Activated CD8-positive, alpha-beta memory T cell treated with anti-CD3 and anti-CD28 coated beads for 48 hours (primary cell): ENCODE data around the gene DAZL.

Experiments
- DNase-seq, 3 experiments: peaks; one replicate each; pipeline ENCODE4 v3.0.0-alpha.2; 2020; ENCODE audit warnings: low read depth in 2 of 3, low spot score in 2 of 3

DAZL gene

DNA sequence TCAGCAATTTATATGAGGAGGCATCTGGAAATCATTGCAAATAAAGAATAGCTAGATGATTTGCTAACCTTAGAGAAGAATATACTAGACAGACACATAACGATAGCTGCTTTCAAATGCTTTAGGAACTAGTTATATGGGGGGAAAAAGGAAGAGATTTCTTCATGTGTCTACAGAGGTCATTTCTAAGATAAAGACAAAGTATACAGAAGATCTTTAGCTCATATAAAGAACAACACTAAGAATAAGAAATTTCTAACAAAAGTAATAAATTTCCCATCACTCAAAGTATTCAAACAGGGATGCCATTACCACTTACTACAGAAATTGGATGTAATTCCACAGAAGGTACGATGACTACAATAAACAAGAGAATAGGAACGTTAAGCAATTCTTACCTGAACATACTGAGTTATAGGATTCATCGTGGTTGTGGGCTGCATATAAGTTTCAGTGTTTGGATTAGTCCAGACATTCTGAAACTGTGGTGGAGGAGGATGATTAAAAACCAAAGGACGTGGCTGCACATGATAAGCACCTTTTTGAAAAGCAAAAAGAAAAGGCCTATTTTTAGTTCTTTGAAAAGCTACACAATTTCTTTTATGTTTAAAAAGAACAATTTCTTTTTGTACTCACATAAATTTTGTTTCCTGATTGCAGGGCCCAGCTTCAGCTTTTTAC is 8.7 kb downstream of the DAZL start:
- peak in 1 of 3 experiments; percentile 11 for DNase-seq

DNA sequence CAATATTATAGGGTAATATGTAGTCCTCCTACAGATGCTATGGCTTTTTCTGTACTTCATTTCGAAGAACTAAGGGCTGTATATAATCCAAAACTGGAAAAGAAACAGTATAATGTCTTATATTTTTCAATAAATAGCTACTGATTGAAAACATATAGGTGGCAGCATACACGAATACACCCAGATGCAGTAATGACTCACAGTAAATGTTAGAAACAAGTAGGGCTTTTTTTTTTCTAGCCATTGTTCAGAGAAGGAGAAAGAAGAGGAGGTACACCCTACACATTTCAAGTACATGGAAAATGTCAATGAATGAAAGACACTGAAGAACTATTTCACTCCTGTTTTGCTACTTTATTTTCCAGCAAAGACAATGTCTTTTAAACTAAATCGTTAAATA is 9.4 kb downstream of the DAZL start:
- no peak for DNase-seq

DNA sequence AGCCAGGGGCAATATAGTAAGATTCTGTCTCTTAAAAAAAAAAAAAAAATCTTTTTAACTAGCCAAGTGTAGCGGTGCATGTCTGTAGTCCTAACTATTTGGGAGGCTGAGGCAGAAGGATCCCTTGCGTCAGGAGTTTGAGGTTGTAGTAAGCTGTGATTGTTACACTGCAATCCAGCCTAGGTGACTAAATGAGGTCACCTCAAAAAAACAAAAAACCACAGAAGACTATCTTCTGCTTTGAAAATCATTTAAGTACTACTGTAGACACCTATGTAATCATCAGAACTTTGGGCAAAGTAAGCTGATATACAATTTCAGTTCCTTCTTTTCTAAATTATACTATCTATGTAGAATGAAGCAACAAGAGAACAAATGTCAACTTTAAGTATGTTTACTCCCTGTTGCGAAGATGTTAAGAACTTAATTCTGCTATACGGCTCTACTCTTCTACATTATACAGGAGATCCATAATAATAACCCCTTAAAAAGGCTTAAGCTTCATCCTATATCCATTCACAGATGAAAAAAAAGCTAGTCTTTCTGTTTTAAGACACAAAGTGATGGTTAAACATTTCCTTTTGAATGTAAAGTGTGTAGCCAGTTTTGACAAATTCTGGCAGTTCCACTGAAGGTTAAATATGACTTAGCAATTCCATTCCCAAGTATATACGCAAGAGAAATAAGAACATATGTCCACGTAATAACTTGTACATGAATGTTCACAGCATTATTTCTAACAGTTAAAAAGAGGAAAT is 15.2 kb downstream of the DAZL start:
- DNase-seq, result no peak

DNA sequence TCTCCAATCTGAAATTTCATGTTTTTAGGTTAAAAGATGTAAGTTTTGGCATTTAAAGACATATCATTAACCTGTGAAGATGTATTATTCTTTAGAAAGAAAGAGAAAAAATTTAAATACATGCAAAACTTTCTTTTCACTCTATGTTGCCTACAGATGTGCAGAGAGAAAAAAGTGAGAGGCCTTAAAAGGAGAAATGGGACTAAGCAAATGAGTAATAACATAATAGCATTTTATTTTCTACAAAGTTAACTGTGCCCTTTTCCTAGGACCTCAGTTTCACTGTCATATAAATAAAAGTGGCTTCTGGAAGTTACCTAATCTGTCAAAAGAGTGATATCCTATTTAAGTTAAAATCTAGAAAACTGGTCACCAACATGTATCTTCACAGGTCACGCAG is 16.1 kb downstream of the DAZL start:
- DNase-seq, result no peak

DNA sequence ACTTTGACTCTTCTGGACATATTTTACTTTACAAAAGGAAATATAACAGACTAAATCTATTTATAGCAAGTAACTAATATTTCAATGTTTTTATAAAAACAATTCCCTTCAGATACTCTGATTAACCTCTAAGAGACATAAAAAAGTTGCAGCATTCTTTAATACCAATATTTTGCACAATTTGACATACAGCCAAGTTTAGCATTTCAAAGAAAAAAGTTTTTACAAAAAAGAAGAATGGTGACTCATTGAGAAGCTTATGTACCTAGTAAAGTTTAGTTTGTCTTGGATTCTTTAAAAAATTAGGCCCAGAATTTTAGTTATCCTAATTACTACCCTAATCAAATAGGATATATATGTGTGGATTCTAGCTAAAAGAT is 17.6 kb downstream of the DAZL start:
- DNase-seq, result no peak

DNA sequence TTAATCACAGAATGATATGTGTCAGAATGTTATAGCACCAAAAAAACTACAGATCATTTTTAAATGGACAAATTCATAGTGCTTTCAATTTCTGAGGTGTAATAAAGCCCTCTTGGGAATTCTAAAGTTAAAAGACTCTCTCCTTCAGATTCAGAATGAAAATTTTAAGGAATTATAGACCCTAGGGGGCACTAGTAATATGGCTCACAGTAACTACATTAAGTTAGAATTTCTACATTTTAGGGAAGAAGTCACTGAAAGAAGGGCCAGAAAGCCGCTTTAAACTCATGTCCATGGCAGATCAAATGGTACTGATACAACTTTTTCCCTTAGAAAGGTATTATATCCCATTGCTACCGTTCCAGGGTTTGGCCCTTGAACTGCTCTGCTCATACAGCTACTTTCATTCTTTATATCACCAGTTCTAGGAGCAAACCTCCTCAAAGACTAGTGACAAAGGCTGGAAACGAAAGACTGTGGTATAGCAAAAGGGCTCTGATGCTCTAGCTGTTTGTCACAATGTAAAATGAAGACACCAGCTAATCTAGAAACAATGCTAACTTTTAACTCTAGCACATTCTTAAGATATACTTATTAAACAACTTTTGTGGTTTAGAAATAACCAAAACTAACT is 18.1 kb downstream of the DAZL start:
- no peak for DNase-seq

DNA sequence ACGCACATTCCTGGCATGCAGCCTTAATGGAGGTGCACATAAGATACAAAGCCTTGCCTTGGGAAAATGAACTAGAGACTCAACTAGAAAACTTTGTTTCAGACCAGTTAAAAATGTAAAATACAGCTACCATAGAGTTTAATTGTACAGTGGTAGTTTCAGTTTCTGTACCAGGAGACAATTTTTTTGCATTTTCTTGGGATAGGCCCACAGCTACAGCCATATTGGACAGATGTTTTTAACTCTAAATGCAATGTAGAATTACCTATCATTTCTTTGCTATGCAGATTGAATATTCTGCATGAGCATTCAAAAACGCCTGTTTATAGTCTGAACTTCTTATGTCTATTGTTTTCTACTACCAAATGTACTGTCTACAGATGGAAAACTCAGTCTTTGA is 20.3 kb downstream of the DAZL start:
- DNase-seq, result no peak

DNA sequence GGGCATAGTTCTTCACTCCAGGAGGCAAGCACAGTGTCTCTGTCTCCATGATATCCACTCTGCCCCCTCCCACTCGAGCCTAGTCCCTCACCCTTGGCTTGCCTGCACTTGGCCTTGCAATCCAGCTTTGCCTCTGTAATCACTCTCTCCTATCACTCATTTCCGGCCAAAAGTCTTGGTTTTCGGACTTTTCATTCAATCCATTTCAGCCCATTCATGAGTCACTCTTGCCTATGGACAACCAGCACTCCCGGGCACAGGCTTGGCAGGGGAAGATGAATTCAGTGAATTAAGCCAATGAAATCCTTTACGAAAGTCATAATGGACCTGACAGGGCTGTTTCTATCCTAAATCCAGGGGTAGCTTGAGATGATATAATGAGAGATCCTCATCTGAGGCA is 21.7 kb downstream of the DAZL start:
- DNase-seq, result no peak

DNA sequence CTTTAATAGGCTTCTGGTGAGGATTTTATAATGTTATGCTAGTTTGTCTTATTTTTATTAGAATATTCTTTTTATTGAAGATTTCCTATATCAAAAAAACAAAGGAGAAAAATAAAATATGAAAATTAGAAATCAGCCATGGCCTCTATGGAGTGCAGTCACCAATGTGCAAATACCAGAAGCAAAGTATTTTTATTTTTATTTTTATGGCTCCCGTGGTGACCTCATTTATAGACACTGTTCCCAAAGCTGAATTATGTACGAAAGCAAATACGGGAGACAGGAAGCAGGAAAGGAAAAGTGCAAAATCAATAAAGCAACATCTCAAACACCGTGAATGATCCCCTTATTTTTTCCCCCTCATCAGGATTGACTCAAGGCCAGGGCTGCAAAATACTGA is 35.1 kb downstream of the DAZL start:
- no peak for DNase-seq

DNA sequence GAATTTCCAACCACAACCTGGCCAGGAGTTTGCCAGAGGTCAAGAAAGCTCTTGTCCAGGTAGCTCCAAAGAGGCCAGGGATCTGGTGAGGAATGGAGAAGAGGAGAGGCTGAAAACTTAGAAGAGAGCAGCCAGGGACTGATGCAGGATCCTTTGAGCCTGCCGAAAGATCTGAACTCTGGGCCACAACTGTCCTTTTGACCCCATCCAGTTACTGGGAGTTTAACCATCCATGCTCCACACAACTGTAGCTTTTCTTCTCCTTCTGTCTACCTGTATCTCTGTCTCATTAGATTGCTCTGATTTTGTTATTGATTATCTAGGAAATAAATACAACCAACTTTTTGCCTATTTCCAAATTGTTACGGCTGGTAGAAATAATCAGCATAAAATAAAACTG is 36.7 kb downstream of the DAZL start:
- no peak for DNase-seq

DNA sequence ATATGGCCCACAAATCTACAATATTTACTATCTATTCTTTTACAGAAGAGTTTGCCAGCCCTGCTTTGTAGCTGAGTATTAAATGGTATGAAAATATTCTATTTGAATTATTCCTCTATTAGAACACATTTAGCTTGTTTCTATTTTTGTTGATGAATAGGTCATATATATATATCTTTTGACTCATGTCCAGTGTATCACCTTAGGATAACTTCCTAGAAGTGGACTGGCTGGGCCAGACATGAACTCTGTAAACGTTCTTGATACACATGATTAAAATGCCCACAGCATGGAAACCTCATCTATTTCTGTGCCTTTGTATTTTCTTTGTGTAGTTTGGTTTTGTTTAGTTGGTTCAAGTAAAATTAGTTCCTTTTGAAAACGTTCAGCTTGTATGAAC is 37.1 kb downstream of the DAZL start:
- DNase-seq, result no peak

DNA sequence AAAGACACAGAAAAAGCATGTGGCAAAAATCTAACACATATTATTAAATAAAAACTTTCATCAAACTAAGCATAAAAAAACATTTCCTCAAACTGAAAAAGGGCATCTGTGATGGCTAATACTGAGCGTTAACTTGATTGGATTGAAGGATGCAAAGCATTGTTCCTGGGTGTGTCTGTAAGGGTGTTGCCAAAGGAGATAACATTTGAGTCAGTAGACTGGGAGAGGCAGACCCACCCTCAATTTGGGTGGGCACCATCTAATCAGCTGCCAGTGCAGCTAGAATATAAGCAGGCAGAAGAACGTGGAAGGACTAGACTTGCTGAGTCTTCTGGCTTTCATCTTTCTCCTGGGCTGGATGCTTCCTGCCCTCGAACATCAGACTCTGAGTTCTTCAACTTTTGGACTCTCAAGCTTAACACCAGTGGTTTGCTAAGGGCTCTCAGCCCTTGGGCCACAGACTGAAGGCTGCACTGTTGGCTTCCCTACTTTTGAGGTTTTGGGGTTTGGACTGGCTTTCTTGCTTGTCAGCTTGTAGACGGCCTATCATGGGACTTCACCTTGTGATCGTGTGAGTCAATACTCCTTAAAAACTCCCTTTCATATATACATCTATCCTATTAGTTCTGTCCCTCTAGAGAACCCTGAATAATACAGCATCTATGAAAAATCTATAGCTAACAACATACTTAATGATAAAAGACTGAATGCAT is 45.4 kb downstream of the DAZL start:
- DNase-seq, result no peak

DNA sequence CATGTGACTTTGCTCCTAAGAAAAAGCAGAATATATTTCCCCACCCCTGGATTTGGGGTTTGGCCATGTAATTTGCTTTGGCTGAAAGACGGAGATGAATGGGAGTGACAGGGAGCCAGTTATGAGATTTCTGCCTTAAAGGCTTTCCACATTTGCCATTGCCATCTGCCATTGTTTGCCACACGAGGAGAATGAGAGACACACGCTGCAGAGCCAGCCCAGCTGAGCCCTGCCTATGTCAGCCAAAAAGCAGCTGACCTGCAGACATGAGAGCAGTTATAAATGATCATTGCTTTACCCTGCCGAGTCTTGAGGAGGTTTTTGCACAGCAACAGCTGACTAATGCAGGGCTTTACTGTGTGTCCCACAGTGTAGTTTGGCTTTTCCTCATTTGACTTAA is 51.1 kb downstream of the DAZL start:
- DNase-seq, result no peak

DNA sequence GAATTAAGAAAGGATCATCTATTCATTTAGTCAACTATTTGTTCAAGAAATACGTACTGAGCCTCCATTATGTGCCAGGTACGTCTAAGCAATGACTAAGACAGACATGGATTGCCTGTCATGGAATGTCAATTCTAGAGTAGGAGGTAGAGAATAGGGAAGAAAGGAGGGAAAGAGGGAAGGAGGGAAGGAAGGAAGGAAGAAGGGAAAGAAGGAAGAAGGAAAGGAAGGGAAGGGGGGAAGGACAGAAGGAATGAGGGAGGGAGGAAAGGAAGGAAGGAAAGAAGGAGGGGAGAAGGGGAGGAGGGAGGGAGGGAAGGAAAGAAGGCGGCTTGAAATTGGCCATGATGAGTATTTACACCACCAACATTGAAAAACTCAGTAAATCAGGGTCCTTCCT is 52.5 kb downstream of the DAZL start:
- DNase-seq, result no peak

DNA sequence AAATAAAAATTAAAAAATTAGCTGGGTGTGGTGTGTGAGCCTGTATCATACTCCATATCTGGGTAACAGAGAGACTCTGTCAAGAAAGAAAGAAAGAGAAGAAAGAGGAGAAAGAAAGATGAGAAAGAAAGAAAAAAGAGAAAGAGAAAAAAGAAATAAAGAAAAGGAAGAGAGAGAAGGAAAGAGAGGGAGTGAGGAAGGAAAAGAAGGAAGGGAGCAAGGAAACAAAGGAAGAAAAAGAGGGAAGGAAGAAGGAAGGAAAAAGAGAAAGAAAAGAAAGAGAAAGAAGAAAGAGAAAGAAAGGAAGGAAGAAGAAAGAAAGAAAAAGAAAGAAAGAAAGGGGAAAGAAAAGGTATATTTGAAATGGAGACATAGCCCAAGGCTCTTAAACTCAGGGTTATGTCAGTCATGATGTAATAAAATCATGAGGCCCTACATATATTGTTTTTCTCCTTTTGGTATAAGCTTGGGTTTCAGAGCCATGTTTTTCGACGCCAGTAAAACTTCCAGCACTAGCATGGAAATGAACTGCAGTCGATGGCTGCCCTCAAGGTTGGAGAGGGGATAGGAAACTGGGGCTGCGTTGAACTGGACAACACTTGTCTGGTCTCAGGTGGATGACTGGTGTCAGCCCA is 53.8 kb downstream of the DAZL start:
- DNase-seq, result no peak

DNA sequence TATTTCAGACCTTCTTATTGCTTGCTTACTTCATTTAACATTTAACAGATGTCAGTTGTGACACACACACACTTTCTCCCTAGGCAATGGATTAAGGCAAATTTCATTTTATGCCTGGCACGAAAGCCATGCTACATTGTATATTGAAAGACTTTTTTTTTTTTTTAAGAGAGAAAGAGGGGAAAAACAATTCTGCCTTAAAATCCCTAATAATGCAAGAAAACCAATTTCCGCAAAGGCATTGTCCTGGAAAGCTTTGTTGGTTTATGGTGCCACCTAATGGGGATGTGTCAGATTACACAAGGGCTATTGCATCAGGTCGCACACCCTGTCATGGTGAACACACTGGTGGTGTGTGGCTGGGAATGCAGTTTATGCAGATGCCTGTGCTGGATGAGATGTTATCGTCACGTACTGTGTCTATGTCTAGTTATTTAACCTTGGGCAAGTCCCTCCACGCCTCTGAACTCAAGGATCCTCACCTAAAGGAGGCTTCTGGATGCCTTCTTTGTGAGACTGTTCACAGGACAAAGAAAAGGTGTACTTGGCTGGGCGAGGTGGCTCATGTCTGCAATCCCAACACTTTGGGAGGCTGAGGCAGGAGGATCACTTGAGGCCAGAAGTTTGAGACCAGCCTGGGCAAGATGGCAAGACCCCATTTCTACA is 54.4 kb downstream of the DAZL start:
- DNase-seq, result peak; percentile 32 to 41 (median 40)

DNA sequence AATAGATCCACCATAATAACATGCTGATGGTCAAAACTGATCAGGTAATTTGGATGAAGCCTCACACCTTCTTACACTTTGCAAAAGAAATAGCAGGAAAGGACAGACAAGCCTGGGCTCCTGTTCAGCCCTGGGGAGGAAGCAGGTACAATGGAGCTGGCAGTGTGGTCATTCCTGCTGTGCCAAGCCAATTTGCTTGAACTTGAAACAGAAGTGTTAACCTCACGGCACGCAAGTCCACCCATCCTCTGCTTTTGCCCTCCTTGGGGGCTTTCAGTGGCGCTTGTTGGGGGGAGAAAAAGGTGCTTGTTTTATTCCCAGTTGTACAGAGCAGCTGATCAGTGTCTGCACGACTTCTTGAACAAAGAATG is 54.9 kb downstream of the DAZL start:
- DNase-seq, result no peak

DNA sequence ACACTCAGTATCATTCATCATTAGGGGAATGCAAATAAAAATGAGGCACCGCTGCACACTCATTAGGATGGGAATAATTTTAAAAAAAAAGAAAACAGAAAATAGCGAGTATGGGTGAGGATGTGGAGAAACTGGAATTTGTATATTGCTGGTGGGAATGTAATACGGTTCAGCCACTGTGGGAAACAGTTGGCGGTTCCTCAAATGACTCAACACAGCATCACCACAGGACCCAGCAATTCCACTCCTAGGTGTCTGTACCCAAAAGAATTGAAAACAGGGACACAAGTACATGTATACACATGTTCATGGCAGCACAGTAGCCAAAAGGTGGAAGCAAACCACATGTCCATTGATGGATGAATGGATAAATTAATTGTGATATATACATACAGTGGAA is 56.5 kb downstream of the DAZL start:
- no peak for DNase-seq

DNA sequence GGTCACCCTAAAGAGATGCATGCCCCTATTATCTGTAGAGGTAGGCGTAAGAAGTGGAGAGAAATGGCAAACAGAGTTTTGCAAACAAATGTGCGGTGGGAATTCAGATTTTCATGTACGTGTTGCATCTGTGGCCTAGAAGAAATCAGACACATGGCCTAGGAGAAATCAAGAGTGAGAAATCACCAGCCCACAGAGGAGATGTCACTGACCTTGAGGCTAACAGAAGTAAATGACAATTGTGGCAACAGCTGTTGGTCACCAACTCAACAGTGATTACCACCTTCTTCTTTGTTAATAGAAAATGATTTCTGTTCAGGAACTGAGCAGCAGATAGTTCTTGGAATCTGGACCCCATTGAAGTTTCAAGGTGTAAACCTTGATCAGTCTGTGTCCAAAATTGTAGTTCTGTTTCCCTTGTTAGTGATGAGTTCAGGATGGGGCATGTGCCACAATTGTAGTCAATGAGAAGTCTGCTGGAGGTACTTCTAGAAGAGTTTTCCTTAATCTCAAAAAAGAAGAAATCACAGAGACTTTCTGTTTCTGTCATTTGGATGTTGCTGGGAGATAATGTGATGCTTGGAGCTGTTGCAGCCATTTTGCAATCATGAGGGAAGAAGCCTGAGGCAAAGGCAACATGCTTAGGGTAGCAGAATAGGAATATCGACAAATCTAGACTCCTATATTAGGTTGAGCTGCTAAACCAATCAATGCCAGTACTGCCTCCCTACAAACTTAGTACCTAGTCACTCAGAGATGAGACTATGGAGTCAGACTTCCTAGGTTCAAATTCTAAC is 57.5 kb downstream of the DAZL start:
- DNase-seq, result no peak
